Dendritic cell treated with granulocyte-macrophage colony-stimulating factor and Interleukin-4, amounts not matched to agents 40 ng/mL and 50 ng/mL, for 4 days (primary cell): ENCODE results near the gene RAB40C.

Source experiments
- H3K27ac Mint-ChIP-seq: one replicate; pipeline ENCODE4 v1.8.0; 2022; ENCODE audit warnings: mild to moderate bottlenecking, mixed read lengths
- H3K27me3 Mint-ChIP-seq: one replicate; pipeline ENCODE4 v1.8.0; 2022; ENCODE audit warnings: mild to moderate bottlenecking, mixed read lengths
- H3K36me3 Mint-ChIP-seq: one replicate; pipeline ENCODE4 v1.8.0; 2022; ENCODE audit warnings: low read depth, mixed read lengths
- H3K4me1 Mint-ChIP-seq: one replicate; pipeline ENCODE4 v1.8.0; 2022; ENCODE audit warnings: low read depth, mixed read lengths
- H3K4me3 Mint-ChIP-seq: one replicate; pipeline ENCODE4 v1.8.0; 2022; ENCODE audit warnings: mild to moderate bottlenecking, moderate library complexity, mixed read lengths
- H3K9me3 Mint-ChIP-seq: one replicate; pipeline ENCODE4 v1.8.0; 2022; ENCODE audit warnings: mixed read lengths
- intact Hi-C: fragments of 100-400 bp; cut with micrococcal nuclease; formaldehyde crosslinking; loops from one replicate; pipeline ENCODE4 v1.15.0; 2022

RAB40C gene

GRCh38 chr16:589658-590187 lies at the start of gene RAB40C:
TSS of gene RAB40C (plus strand) at chr16:590066. CDS start at chr16:590292, 226 bp downstream.
- Mint-ChIP-seq H3K9me3 (no peaks in the 10 kb centered on the region), H3K27ac (peak within 1 kb of the TSS; percentile 99), H3K36me3 (peaks cover 32% of the 10 kb centered on the region), H3K4me1 (peaks cover 60% of the 10 kb centered on the region), H3K4me3 (peak within 1 kb of the TSS; percentile 93), H3K27me3 (peaks cover 16% of the 10 kb centered on the region)
- intact Hi-C loops, result loop anchor here (1.0 kb wide), 2 partner anchors 47 to 60 kb away; partner anchors contain the start of genes METTL26 and WDR90

GRCh38 chr16:540645-541340 lies 49.1 kb upstream of the RAB40C start:
- intact Hi-C loops, result no loop called here
- no peaks in the 10 kb centered on the region for H3K9me3 Mint-ChIP-seq

DNA sequence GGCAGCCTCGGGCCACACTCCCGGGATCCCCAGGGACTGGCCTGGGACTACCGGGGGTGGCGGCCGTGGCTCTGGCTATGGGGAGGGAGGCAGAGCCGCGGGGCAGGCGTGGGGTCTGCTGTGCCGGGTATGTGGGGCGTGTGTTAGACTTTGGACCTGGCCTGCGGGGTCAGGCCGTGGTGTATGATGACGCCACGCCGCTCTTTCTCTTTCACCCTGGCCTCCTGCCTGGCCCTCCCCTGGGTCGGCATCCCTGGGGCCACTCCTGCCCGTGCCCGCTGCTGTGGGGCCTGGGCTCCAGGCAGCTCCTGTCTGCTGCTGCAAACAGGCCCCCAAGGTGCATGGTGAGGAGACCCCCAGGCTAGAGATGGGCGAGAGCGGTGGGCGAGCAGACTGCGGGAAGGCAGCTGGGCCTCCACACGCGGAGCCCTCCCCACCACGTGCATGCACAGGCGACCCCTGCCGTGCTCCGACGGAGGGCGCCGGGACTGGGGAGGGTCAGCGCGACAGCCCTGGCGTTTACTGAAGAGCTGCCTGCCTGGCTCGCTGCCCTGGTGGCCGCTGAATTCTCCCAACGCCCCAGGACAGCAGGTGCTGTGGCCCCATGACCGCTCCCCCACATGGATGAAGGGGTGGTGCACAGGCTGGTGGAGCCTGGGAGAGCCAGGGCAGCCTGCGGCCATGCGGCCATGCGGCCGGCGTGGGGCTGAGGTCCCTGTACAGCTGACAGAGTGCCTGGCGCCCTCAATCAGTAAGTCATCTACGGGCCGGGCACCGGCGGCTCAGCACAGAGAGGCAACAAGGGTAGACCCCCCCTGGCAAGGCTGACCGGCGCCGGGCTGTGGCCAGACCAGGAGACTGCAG lies 46.3 kb upstream of the RAB40C start:
- Mint-ChIP-seq H3K27ac (no peak overlapping the region), H3K27me3 (no peaks in the 10 kb centered on the region), H3K9me3 (no peaks in the 10 kb centered on the region), H3K4me3 (no peak overlapping the region), H3K36me3 (peaks cover 90% of the 10 kb centered on the region), H3K4me1 (no peaks in the 10 kb centered on the region)
- intact Hi-C loops, result no loop called here

More at GRCh38 chr16:540645-541340, 49.1 kb upstream of the RAB40C start:
- Mint-ChIP-seq H3K4me1 (peaks cover under 1% of the 10 kb centered on the region), H3K36me3 (peaks cover 92% of the 10 kb centered on the region), H3K27ac (no peak overlapping the region), H3K4me3 (no peak overlapping the region), H3K27me3 (no peaks in the 10 kb centered on the region)

GRCh38 chr16:544517-544916 lies 45.3 kb upstream of the RAB40C start:
- H3K4me1 Mint-ChIP-seq, result no peaks in the 10 kb centered on the region
- H3K27ac Mint-ChIP-seq, result no peak overlapping the region
- intact Hi-C loops, result no loop called here
- no peaks in the 10 kb centered on the region for H3K27me3 Mint-ChIP-seq
- H3K36me3 Mint-ChIP-seq, result peaks cover 90% of the 10 kb centered on the region
- H3K4me3 Mint-ChIP-seq, result no peak overlapping the region
- no peaks in the 10 kb centered on the region for H3K9me3 Mint-ChIP-seq

- no peak overlapping the region for H3K4me3 Mint-ChIP-seq
- H3K9me3 Mint-ChIP-seq, result no peaks in the 10 kb centered on the region
- H3K27ac Mint-ChIP-seq, result no peak overlapping the region
- no peaks in the 10 kb centered on the region for H3K27me3 Mint-ChIP-seq
- H3K36me3 Mint-ChIP-seq, result peaks cover 88% of the 10 kb centered on the region
- intact Hi-C loops, result no loop called here
- H3K4me1 Mint-ChIP-seq, result no peaks in the 10 kb centered on the region
Observed at GRCh38 chr16:546909-547770, 42.7 kb upstream of the RAB40C start.

- Mint-ChIP-seq H3K4me3 (no peak overlapping the region), H3K9me3 (no peaks in the 10 kb centered on the region), H3K27me3 (no peaks in the 10 kb centered on the region), H3K4me1 (no peaks in the 10 kb centered on the region), H3K27ac (no peak overlapping the region), H3K36me3 (peaks cover 89% of the 10 kb centered on the region)
- intact Hi-C loops, result no loop called here
Observed at GRCh38 chr16:548586-548985, 41.3 kb upstream of the RAB40C start.

- Mint-ChIP-seq H3K4me3 (no peak overlapping the region), H3K27ac (no peak overlapping the region), H3K9me3 (no peaks in the 10 kb centered on the region), H3K36me3 (peaks cover 93% of the 10 kb centered on the region), H3K27me3 (no peaks in the 10 kb centered on the region), H3K4me1 (no peaks in the 10 kb centered on the region)
- intact Hi-C loops, result no loop called here
Observed at GRCh38 chr16:549544-550263, 40.2 kb upstream of the RAB40C start.

GRCh38 chr16:551210-551609 lies 38.7 kb upstream of the RAB40C start:
- Mint-ChIP-seq H3K36me3 (peaks cover 83% of the 10 kb centered on the region), H3K9me3 (no peaks in the 10 kb centered on the region), H3K4me1 (no peaks in the 10 kb centered on the region), H3K27ac (no peak overlapping the region), H3K4me3 (no peak overlapping the region), H3K27me3 (no peaks in the 10 kb centered on the region)
- intact Hi-C loops, result no loop called here

- Mint-ChIP-seq H3K36me3 (peaks cover 74% of the 10 kb centered on the region), H3K9me3 (no peaks in the 10 kb centered on the region), H3K4me1 (no peaks in the 10 kb centered on the region), H3K4me3 (no peak overlapping the region), H3K27me3 (peaks cover 1% of the 10 kb centered on the region), H3K27ac (no peak overlapping the region)
- intact Hi-C loops, result no loop called here
Observed at GRCh38 chr16:552171-552570, 37.7 kb upstream of the RAB40C start.

DNA sequence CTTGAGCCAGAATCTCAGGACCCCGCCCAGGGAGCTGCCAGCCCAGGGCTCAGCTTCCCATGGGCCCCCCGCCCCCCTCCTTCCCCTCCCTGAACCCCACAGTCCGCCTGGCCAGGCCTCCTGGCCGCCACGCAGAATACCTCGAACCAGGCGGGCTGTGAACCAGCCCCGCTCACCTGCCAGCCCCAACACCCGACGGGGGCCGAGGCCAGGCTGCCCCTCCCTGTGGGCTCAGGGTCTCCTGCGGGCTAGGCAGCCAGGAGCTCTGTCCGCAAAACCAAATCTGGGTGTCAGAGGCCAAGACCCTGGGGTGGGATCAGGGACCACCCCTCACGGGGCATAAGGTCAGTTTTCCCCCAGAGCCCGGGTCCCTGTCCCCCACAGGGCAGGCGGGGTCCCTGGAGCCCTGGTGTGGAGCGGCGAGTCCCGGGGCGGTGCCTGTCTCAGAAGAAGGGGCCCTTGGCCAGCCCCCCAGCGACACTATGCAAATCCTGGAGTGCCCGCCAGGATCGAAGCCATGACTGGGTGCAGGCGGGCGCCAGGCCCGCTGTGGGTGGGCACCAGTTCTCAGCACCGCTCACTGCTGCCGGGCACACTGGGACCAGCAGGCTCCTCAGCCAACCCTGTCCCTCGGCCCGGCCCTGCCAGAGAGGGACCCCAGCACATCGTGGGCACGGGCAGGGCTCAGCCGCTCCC lies 36.1 kb upstream of the RAB40C start:
- Mint-ChIP-seq H3K27me3 (peaks cover 17% of the 10 kb centered on the region), H3K9me3 (no peaks in the 10 kb centered on the region), H3K36me3 (peaks cover 58% of the 10 kb centered on the region), H3K27ac (no peak overlapping the region), H3K4me1 (no peaks in the 10 kb centered on the region), H3K4me3 (no peak overlapping the region)
- intact Hi-C loops, result no loop called here

- Mint-ChIP-seq H3K4me3 (no peak overlapping the region), H3K27me3 (peaks cover 22% of the 10 kb centered on the region), H3K36me3 (peaks cover 53% of the 10 kb centered on the region), H3K27ac (no peak overlapping the region), H3K4me1 (no peaks in the 10 kb centered on the region), H3K9me3 (no peaks in the 10 kb centered on the region)
- intact Hi-C loops, result no loop called here
Observed at GRCh38 chr16:554297-554621, 35.6 kb upstream of the RAB40C start.

DNA sequence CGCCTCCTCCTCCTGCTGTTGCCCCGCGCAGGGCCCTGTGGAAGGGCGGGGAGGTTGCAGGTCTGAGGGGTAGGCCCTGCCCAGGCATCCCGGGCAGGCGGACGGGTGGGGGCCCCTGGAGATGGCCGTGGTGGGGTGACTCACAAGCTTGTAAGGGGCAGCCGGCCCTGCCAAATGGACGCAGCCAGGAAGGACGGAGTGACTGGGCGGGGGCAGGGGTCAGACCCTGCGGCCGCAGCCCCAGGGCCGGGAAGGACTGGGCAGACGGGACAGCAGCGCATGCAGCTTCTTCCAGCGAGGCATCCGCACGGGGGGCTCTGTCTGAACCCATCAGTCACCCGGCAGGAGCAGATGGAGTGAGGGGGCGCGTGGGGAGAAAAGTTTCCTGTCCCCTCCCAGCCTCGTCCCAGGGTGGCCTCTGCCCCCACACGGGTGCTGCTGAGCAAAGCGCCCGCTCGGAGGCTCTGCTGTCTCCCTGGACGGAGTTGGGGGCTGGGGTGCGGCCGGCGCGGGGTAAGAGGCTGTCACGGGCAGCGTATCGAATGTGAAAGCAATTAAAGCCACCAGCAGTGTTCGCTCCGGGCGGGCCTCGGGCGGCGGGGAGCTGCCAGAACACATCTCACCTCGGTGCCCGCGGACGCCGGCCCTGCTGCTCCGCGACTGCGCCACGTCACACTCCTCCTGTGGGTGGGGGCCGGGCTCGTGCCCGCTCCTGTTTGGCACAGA lies 35.1 kb upstream of the RAB40C start:
- Mint-ChIP-seq H3K27me3 (peaks cover 26% of the 10 kb centered on the region), H3K9me3 (no peaks in the 10 kb centered on the region), H3K4me3 (no peak overlapping the region), H3K27ac (no peak overlapping the region), H3K4me1 (no peaks in the 10 kb centered on the region), H3K36me3 (peaks cover 48% of the 10 kb centered on the region)
- intact Hi-C loops, result no loop called here
